Measurements from ENCODE around the gene PRKAG2.

GRCh38 chr7:151838072-151838471, 38.8 kb downstream of the PRKAG2 start:
- TF ChIP-seq, protein P1, sequence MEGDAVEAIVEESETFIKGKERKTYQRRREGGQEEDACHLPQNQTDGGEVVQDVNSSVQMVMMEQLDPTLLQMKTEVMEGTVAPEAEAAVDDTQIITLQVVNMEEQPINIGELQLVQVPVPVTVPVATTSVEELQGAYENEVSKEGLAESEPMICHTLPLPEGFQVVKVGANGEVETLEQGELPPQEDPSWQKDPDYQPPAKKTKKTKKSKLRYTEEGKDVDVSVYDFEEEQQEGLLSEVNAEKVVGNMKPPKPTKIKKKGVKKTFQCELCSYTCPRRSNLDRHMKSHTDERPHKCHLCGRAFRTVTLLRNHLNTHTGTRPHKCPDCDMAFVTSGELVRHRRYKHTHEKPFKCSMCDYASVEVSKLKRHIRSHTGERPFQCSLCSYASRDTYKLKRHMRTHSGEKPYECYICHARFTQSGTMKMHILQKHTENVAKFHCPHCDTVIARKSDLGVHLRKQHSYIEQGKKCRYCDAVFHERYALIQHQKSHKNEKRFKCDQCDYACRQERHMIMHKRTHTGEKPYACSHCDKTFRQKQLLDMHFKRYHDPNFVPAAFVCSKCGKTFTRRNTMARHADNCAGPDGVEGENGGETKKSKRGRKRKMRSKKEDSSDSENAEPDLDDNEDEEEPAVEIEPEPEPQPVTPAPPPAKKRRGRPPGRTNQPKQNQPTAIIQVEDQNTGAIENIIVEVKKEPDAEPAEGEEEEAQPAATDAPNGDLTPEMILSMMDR (IDR thresholded peaks at IDR 0.05; ENCODE audit: low read depth, low read length): no peak
- no peak for TF ChIP-seq POLR2A (IDR thresholded peaks at IDR 0.05; ENCODE audit: extremely low read depth, insufficient read length)

Measured in NB4 (cell line).